GM21717 (cell line): ENCODE data around the gene APBA2.
"Not testable (repeated sequence)": the region's sequence is repeated elsewhere in the genome, so short reads cannot be mapped to it uniquely, and the experiment has no call there.

ENCODE experiments used
- ATAC-seq: cut with Tn5 transposase; IDR thresholded peaks from one replicate; pipeline ENCODE4 v1.9.1; 2021; ENCODE audit warnings: mild to moderate bottlenecking, moderate library complexity; ENCODE audit not compliant: unreplicated experiment

Gene APBA2

GRCh38 chr15:29097971-29098370, 212.2 kb downstream of the APBA2 start:
- ATAC-seq, result no peak

GRCh38 chr15:29098652-29099051, 212.9 kb downstream of the APBA2 start:
- no peak for ATAC-seq

- no peak for ATAC-seq
Measured at GRCh38 chr15:29099131-29099880, 213.5 kb downstream of the APBA2 start.

- no peak for ATAC-seq
Measured at GRCh38 chr15:29100486-29101000, 214.8 kb downstream of the APBA2 start.

- no peak for ATAC-seq
Measured at GRCh38 chr15:29101491-29101890, 215.7 kb downstream of the APBA2 start.

- ATAC-seq, result not testable (repeated sequence)
Measured at GRCh38 chr15:29102173-29102794, 216.5 kb downstream of the APBA2 start.

- no peak for ATAC-seq
Measured at GRCh38 chr15:29102911-29103823, 217.4 kb downstream of the APBA2 start.

- ATAC-seq, result no peak
Measured at GRCh38 chr15:29103824-29104565, 218.2 kb downstream of the APBA2 start.

GRCh38 chr15:29104566-29104880, 218.7 kb downstream of the APBA2 start:
- no peak for ATAC-seq

- ATAC-seq, result no peak
Measured at GRCh38 chr15:29105151-29105854, 219.5 kb downstream of the APBA2 start.

GRCh38 chr15:29106116-29106515, 220.3 kb downstream of the APBA2 start:
- no peak for ATAC-seq

GRCh38 chr15:29106551-29107290, 220.9 kb downstream of the APBA2 start:
- no peak for ATAC-seq

GRCh38 chr15:29107291-29107890, 221.6 kb downstream of the APBA2 start:
- ATAC-seq, result no peak

- no peak for ATAC-seq
Measured at GRCh38 chr15:29107971-29108645, 222.3 kb downstream of the APBA2 start.

GRCh38 chr15:29109762-29110161, 224.0 kb downstream of the APBA2 start:
- ATAC-seq, result no peak

- no peak for ATAC-seq
Measured at GRCh38 chr15:29110176-29110575, 224.4 kb downstream of the APBA2 start.

- no peak for ATAC-seq
Measured at GRCh38 chr15:29110733-29111132, 225.0 kb downstream of the APBA2 start.

GRCh38 chr15:29111705-29112281, 226.0 kb downstream of the APBA2 start:
- no peak for ATAC-seq
